ENCODE measurements around the gene PLCD1. TPM values are rescaled to one million over a fixed set of nuclear protein-coding genes. Genes with fewer than 3 reads are reported as not detected.

PLCD1 gene
- total and polyA plus RNA-seq, 2 experiments from 2014 or later: 18.8 to 21.4 TPM

GRCh38 chr3:38028621-38029361, 651 bp downstream of the PLCD1 start:
- Histone ChIP-seq H3K9ac (peak overlapping the region; percentile 82), H3K27ac (peak overlapping the region; percentile 25), H2AFZ (peak overlapping the region; percentile 67), H4K20me1 (ENCODE audit: insufficient read depth) (no peaks in the 10 kb centered on the region), H3K9me2 (ENCODE audit: insufficient read depth) (no peaks in the 10 kb centered on the region), H3K27me3 (replicated peaks; ENCODE audit: insufficient read depth) (no peaks in the 10 kb centered on the region), H3K9me3 (ENCODE audit: low read depth) (no peaks in the 10 kb centered on the region), H3K4me2 (ENCODE audit: unreplicated experiment) (peak overlapping the region; percentile 51), H3K79me2 (ENCODE audit: insufficient read depth) (no peaks in the 10 kb centered on the region), H3K36me3 (ENCODE audit: low read depth) (no peaks in the 10 kb centered on the region), H3F3A (ENCODE audit: insufficient read depth) (peaks cover 27% of the 10 kb centered on the region), H3K4me3 (peak overlapping the region; percentile 67), H3K4me1 (ENCODE audit: insufficient read depth) (peaks cover 31% of the 10 kb centered on the region)
- TF ChIP-seq EZH2 (IDR thresholded peaks at IDR 0.05; ENCODE audit: insufficient read depth, poor library complexity, severe bottlenecking): no peak
- no peak for TF ChIP-seq EZH2phosphoT487 (IDR thresholded peaks at IDR 0.05; ENCODE audit: insufficient read depth, low read depth)
- in situ Hi-C loops (cut with MboI): no loop called here
- DNase-seq: peak; percentile 70
- 9% methylated on average over 41 to 42 of the region's 45 CpGs for WGBS, 2 experiments (ENCODE audit: low coverage in 1 of 2, low lambda C conversion rate in 2 of 2, missing lambda C conversion rate in 2 of 2)

DNA sequence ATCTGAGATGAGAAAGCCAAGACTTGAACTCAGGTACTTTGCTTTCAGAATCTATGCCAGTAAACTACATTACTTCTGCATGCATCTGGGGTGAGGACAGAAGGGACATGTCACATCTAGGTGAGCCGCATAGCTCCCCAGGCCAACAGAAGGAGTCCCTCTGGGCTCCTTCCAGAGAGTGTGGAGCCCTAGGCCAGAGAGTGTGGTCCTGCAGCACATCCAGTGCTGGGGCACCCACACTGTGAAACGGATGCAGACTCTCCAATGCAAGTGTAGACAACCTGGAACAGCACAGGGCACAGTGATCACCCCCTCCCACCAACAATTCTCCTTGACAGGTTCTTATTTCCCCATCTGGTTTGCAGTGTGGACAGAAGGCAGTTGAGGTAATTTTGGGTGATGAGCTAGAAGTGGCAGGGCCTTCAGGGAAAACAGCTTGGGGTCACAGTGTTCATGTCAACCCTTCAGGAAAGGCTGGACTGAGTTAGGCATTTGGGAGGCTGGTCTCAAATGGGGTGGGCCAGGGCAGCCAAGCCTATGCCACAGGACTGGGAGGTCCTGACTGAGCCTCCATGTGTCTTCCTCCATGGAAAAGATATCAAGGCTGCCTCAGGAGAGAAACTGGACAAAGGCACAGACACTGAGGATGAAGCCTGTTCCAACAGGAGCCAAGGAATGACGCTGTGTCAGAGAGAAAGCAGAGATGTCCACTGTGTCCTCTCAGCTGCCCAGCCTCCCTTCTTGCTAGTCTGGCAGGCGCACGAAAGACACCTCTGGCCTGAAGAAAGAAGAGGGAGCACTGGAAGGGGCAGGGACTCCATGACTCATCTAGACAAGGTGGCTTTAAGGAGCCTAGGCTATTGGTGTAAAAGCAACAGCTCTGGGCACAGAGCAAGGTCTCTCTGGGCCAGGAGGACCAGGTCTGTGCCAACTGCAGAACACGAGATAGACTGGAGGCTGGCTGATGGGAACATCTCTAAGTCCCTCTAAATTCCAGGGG, 1.7 kb downstream of the PLCD1 start:
- Histone ChIP-seq H2AFZ (no peak overlapping the region), H3K36me3 (ENCODE audit: low read depth) (no peaks in the 10 kb centered on the region), H3K4me1 (ENCODE audit: insufficient read depth) (peaks cover 31% of the 10 kb centered on the region), H3K4me3 (no peak overlapping the region), H4K20me1 (ENCODE audit: insufficient read depth) (no peaks in the 10 kb centered on the region), H3K9ac (peak overlapping the region; percentile 82; the same call in 1 of the 2 replicates), H3K27me3 (replicated peaks; ENCODE audit: insufficient read depth) (no peaks in the 10 kb centered on the region), H3K27ac (no peak overlapping the region), H3K79me2 (ENCODE audit: insufficient read depth) (no peaks in the 10 kb centered on the region), H3K4me2 (ENCODE audit: unreplicated experiment) (peak overlapping the region; percentile 51), H3K9me2 (ENCODE audit: insufficient read depth) (no peaks in the 10 kb centered on the region), H3K9me3 (ENCODE audit: low read depth) (no peaks in the 10 kb centered on the region), H3F3A (ENCODE audit: insufficient read depth) (peaks cover 27% of the 10 kb centered on the region)
- no peak for DNase-seq
- in situ Hi-C loops (cut with MboI): no loop called here
- TF ChIP-seq EZH2 (IDR thresholded peaks at IDR 0.05; ENCODE audit: insufficient read depth, poor library complexity, severe bottlenecking) (no peak), EZH2phosphoT487 (IDR thresholded peaks at IDR 0.05; ENCODE audit: insufficient read depth, low read depth) (no peak)
- 80 to 83% methylated on average over 6 of the region's 6 CpGs for WGBS, 2 experiments (ENCODE audit: low coverage in 1 of 2, low lambda C conversion rate in 2 of 2, missing lambda C conversion rate in 2 of 2)

DNA sequence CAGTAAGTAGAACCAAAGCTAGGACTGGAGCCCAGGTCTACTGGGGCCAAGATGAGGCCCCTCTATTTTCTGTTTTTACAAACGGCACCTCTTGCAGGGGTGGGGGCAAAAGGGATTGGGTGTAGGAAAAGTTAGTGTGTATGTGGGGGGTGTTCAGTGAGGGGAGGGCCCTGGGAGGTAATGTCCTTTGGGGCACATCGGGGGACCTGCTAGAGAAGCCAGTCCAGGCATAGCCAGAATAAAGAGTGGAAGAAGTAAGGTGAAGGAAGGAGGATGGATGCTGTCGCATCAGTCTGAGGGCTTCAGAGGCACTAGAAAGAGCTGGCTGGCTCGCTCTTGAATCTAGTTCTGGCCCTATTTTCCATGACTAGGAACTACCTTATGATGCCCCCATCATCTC, 2.6 kb downstream of the PLCD1 start:
- Histone ChIP-seq H3K36me3 (ENCODE audit: low read depth) (no peaks in the 10 kb centered on the region), H3K79me2 (ENCODE audit: insufficient read depth) (no peaks in the 10 kb centered on the region), H3F3A (ENCODE audit: insufficient read depth) (peaks cover 27% of the 10 kb centered on the region), H2AFZ (no peak overlapping the region), H3K4me2 (ENCODE audit: unreplicated experiment) (no peak overlapping the region), H3K9me3 (ENCODE audit: low read depth) (no peaks in the 10 kb centered on the region), H3K27ac (no peak overlapping the region), H3K9me2 (ENCODE audit: insufficient read depth) (no peaks in the 10 kb centered on the region), H3K4me3 (no peak overlapping the region), H3K9ac (no peak overlapping the region), H4K20me1 (ENCODE audit: insufficient read depth) (no peaks in the 10 kb centered on the region), H3K27me3 (replicated peaks; ENCODE audit: insufficient read depth) (no peaks in the 10 kb centered on the region), H3K4me1 (ENCODE audit: insufficient read depth) (peaks cover 29% of the 10 kb centered on the region)
- 80 to 97% methylated on average over 3 to 4 of the region's 4 CpGs for WGBS, 2 experiments (ENCODE audit: low coverage in 1 of 2, low lambda C conversion rate in 2 of 2, missing lambda C conversion rate in 2 of 2)
- DNase-seq: no peak
- TF ChIP-seq EZH2phosphoT487 (IDR thresholded peaks at IDR 0.05; ENCODE audit: insufficient read depth, low read depth): no peak
- in situ Hi-C loops (cut with MboI): no loop called here

GRCh38 chr3:38022896-38023709, 6.3 kb downstream of the PLCD1 start:
- TF ChIP-seq EZH2phosphoT487 (IDR thresholded peaks at IDR 0.05; ENCODE audit: insufficient read depth, low read depth): no peak
- TF ChIP-seq EZH2 (IDR thresholded peaks at IDR 0.05; ENCODE audit: insufficient read depth, poor library complexity, severe bottlenecking): no peak
- H3K9ac ChIP-seq: no peak overlapping the region
- no peaks in the 10 kb centered on the region for H3K79me2 ChIP-seq (ENCODE audit: insufficient read depth)
- no peak overlapping the region for H3K27ac ChIP-seq
- H3K4me2 ChIP-seq (ENCODE audit: unreplicated experiment): no peak overlapping the region
- peaks cover 10% of the 10 kb centered on the region for H3F3A ChIP-seq (ENCODE audit: insufficient read depth)
- DNase-seq: no peak
- H3K9me2 ChIP-seq (ENCODE audit: insufficient read depth): no peaks in the 10 kb centered on the region
- H3K4me1 ChIP-seq (ENCODE audit: insufficient read depth): peaks cover 10% of the 10 kb centered on the region
- H3K36me3 ChIP-seq (ENCODE audit: low read depth): no peaks in the 10 kb centered on the region
- no peaks in the 10 kb centered on the region for H4K20me1 ChIP-seq (ENCODE audit: insufficient read depth)
- H3K9me3 ChIP-seq (ENCODE audit: low read depth): no peaks in the 10 kb centered on the region
- no peaks in the 10 kb centered on the region for H3K27me3 ChIP-seq (replicated peaks; ENCODE audit: insufficient read depth)
- H2AFZ ChIP-seq: peak overlapping the region; percentile 81; the same call in 1 of the 2 replicates
- 71 to 76% methylated on average over 6 of the region's 6 CpGs for WGBS, 2 experiments (ENCODE audit: low coverage in 1 of 2, low lambda C conversion rate in 2 of 2, missing lambda C conversion rate in 2 of 2)
- no peak overlapping the region for H3K4me3 ChIP-seq
- in situ Hi-C loops (cut with MboI): no loop called here

Data from GM23248 (cell line).